GM23338 (cell line): Measurements from ENCODE around the gene NEK7. TPM values are rescaled to one million over a fixed set of nuclear protein-coding genes. Genes with fewer than 3 reads are reported as not detected.

Source experiments
- ATAC-seq: fragments of 200-7000 bp; cut with Tn5 transposase; 3 replicates; pipeline ENCODE4 v1.9.1; 2020
- DNase-seq: peaks from one replicate; pipeline ENCODE4 v3.0.0-alpha.2; 2015; ENCODE audit warnings: low spot score
- H2AFZ ChIP-seq: fragments of 200-600 bp; sonication (generic); 2 replicates; pipeline ENCODE4 v1.8.0; 2016; ENCODE audit warnings: antibody characterized with exemption, mild to moderate bottlenecking, moderate library complexity
- H3F3A ChIP-seq: fragments of 200-600 bp; sonication (generic); replicated peaks from 2 replicates; pipeline ENCODE4 v1.8.0; 2017; ENCODE audit warnings: antibody characterized with exemption, mixed run types, low read depth
- H3K27ac ChIP-seq: fragments of 200-600 bp; sonication (generic); 2 replicates; pipeline ENCODE4 v1.6.1; 2016; ENCODE audit warnings: low read depth
- H3K27me3 ChIP-seq: fragments of 200-600 bp; sonication (generic); 2 replicates; pipeline ENCODE4 v1.8.0; 2016; ENCODE audit warnings: mild to moderate bottlenecking, mixed run types, moderate library complexity; ENCODE audit not compliant: insufficient read depth
- H3K36me3 ChIP-seq: fragments of 200-600 bp; sonication (generic); 2 replicates; pipeline ENCODE4 v1.8.0; 2016; ENCODE audit warnings: mild to moderate bottlenecking; ENCODE audit not compliant: insufficient read depth
- H3K4me1 ChIP-seq: fragments of 200-600 bp; sonication (generic); 2 replicates; pipeline ENCODE4 v1.8.0; 2016; ENCODE audit warnings: mild to moderate bottlenecking, moderate library complexity; ENCODE audit not compliant: insufficient read depth
- H3K4me2 ChIP-seq: fragments of 200-600 bp; sonication (generic); 2 replicates; pipeline ENCODE4 v1.7.1; 2017; ENCODE audit warnings: mixed run types
- H3K4me3 ChIP-seq: fragments of 200-600 bp; sonication (generic); 2 replicates; pipeline ENCODE4 v1.6.1; 2016; ENCODE audit warnings: mixed run types
- H3K79me2 ChIP-seq: fragments of 200-600 bp; sonication (generic); replicated peaks from 2 replicates; pipeline ENCODE4 v1.8.0; 2017; ENCODE audit warnings: mild to moderate bottlenecking; ENCODE audit not compliant: insufficient read depth
- H3K9me2 ChIP-seq: fragments of 200-600 bp; sonication (generic); 2 replicates; pipeline ENCODE4 v1.8.0; 2017; ENCODE audit not compliant: insufficient read depth
- H4K20me1 ChIP-seq: fragments of 200-600 bp; sonication (generic); replicated peaks from 2 replicates; pipeline ENCODE4 v1.8.0; 2017; ENCODE audit warnings: mild to moderate bottlenecking; ENCODE audit not compliant: insufficient read depth
- H3K27ac Mint-ChIP-seq: 2 replicates; pipeline ENCODE4 v1.8.0; 2020; ENCODE audit warnings: inconsistent platforms, mild to moderate bottlenecking, moderate library complexity, mixed read lengths
- H3K27me3 Mint-ChIP-seq: 3 replicates; pipeline ENCODE4 v1.8.0; 2022; ENCODE audit warnings: low read depth, mild to moderate bottlenecking, moderate library complexity, mixed read lengths, inconsistent platforms; ENCODE audit not compliant: insufficient read depth, poor library complexity
- H3K36me3 Mint-ChIP-seq: 3 replicates; pipeline ENCODE4 v1.8.0; 2021; ENCODE audit warnings: low read depth, mild to moderate bottlenecking, inconsistent platforms, moderate library complexity, mixed read lengths
- H3K4me1 Mint-ChIP-seq: 3 replicates; pipeline ENCODE4 v1.8.0; 2020; ENCODE audit warnings: mild to moderate bottlenecking, inconsistent platforms, mixed read lengths
- H3K4me3 Mint-ChIP-seq: 3 replicates; pipeline ENCODE4 v1.8.0; 2021; ENCODE audit warnings: moderate library complexity, mild to moderate bottlenecking, inconsistent platforms, mixed read lengths
- H3K9me3 Mint-ChIP-seq: 3 replicates; pipeline ENCODE4 v1.8.0; 2020; ENCODE audit warnings: moderate library complexity, mild to moderate bottlenecking, inconsistent platforms, mixed read lengths
- CREB1 ChIP-seq: fragments of 250-450 bp; sonication (Bioruptor Pico); IDR thresholded peaks from 2 replicates; pipeline ENCODE4 v1.5.0; 2020; ENCODE audit warnings: low read depth, mild to moderate bottlenecking, moderate library complexity
- CTCF ChIP-seq, 2 experiments: fragments of 200-600 bp in 1 of 2; sonication (generic) in 1 of 2; conservative IDR thresholded peaks; 2 replicates each; pipeline versions ENCODE4 v1.5.1 to v1.6.1; 2016 to 2017; ENCODE audit warnings: antibody characterized with exemption in 2 of 2, low read depth in 2 of 2, mild to moderate bottlenecking in 2 of 2, moderate library complexity in 1 of 2
- ETS1 ChIP-seq: IDR thresholded peaks from 2 replicates; pipeline ENCODE4 v1.6.1; 2016; ENCODE audit warnings: antibody characterized with exemption
- NANOG ChIP-seq: IDR thresholded peaks from 2 replicates; pipeline ENCODE4 v1.6.1; 2016; ENCODE audit warnings: antibody characterized with exemption, borderline replicate concordance
- ZNF114 ChIP-seq: fragments of 250-450 bp; sonication (Bioruptor Pico); IDR thresholded peaks from 2 replicates; pipeline ENCODE4 v1.5.0; 2020; ENCODE audit warnings: mild to moderate bottlenecking, moderate library complexity
- ZNF462 ChIP-seq: fragments of 250-450 bp; sonication (Bioruptor Pico); IDR thresholded peaks from 2 replicates; pipeline ENCODE4 v1.5.0; 2020; ENCODE audit warnings: mild to moderate bottlenecking, moderate library complexity
- polyA plus RNA-seq: library from polyadenylated mRNA; unstranded; fragments of >200 nt; fragmentation: Nextera tagmentation; extraction: Ambion mirVana; gene quantifications from 2 replicates; pipeline ENCODE4 v1.2.1, GENCODE V29; 2016
- total RNA-seq: library from RNA; depleted of rRNA; stranded (reverse); fragments of >200 nt; shearing (Covaris generic); gene quantifications from 2 replicates; pipeline ENCODE4 v1.2.3, GENCODE V29; 2014

Gene NEK7
- total and polyA plus RNA-seq, 2 experiments from 2014 or later, result 4.8 to 15.3 TPM

GRCh38 chr1:198253259-198253658 lies 96.5 kb downstream of the NEK7 start:
- H3K9me3 Mint-ChIP-seq, result peaks cover 3% of the 10 kb centered on the region; the same call in 2 of the 3 replicates
- H3K36me3 Mint-ChIP-seq, result no peaks in the 10 kb centered on the region; the same call in 2 of the 3 replicates
- no peak overlapping the region for H3K27ac ChIP-seq

More at GRCh38 chr1:198253259-198253658, 96.5 kb downstream of the NEK7 start:
- Histone ChIP-seq H3K36me3 (no peaks in the 10 kb centered on the region), H4K20me1 (no peaks in the 10 kb centered on the region), H3K4me2 (no peak overlapping the region), H3K27me3 (no peaks in the 10 kb centered on the region), H3K9me2 (no peaks in the 10 kb centered on the region), H2AFZ (no peak overlapping the region), H3K4me3 (no peak overlapping the region), H3K4me1 (peaks cover 30% of the 10 kb centered on the region), H3F3A (no peaks in the 10 kb centered on the region), H3K79me2 (peaks cover 17% of the 10 kb centered on the region)
- Mint-ChIP-seq H3K27ac (no peak overlapping the region; the same call in 1 of the 2 replicates), H3K4me3 (no peak overlapping the region), H3K4me1 (peaks cover 34% of the 10 kb centered on the region), H3K27me3 (peaks cover 2% of the 10 kb centered on the region)
- DNase-seq (no peak), ATAC-seq (no peak)
- TF ChIP-seq CTCF (conservative IDR thresholded peaks at IDR 0.05; ENCODE audit: low read depth in 2 of 2) (no peak), ZNF462 (CRISPR knock-in tag) (no peak), NANOG (no peak), CREB1 (CRISPR knock-in tag) (no peak), ETS1 (no peak), ZNF114 (no peak)
